Gastrocnemius medialis (tissue), 4 donors: ENCODE data around the gene C7orf57. TPM values are rescaled to one million over a fixed set of nuclear protein-coding genes. Genes with fewer than 3 reads are reported as not detected.
"Not testable (repeated sequence)": the region's sequence is repeated elsewhere in the genome, so short reads cannot be mapped to it uniquely, and the experiment has no call there.

ENCODE experiments used
- ATAC-seq, 2 donors: fragments of 150-250 bp; one replicate each; pipeline ENCODE4 v1.9.1; 2016
- DNase-seq, 2 donors: peaks; one replicate each; pipeline ENCODE4 v3.0.0-alpha.2; 2019
- H3K27ac ChIP-seq, 4 donors: fragments of 200-600 bp; sonication (generic); 1 replicate in 1 of 4; 2 replicates in 3 of 4; pipeline ENCODE4 v1.5.1; 2016 to 2018; ENCODE audit warnings: mild to moderate bottlenecking in 2 of 4, moderate library complexity in 1 of 4
- H3K27me3 ChIP-seq, 3 donors: fragments of 200-600 bp; sonication (generic) in 2 of 3; 1 replicate in 1 of 3; 2 replicates in 2 of 3; pipeline versions ENCODE4 v1.5.1 to v1.6.0; 2016 to 2019; ENCODE audit warnings: mild to moderate bottlenecking in 1 of 3, moderate library complexity in 1 of 3
- H3K36me3 ChIP-seq, 2 donors: fragments of 200-600 bp; sonication (generic) in 1 of 2; one replicate each; pipeline ENCODE4 v1.5.1; 2017 to 2018
- H3K4me1 ChIP-seq, 2 donors: fragments of 200-600 bp; sonication (generic) in 1 of 2; one replicate each; pipeline ENCODE4 v1.5.1; 2016 to 2017; ENCODE audit warnings: mild to moderate bottlenecking in 2 of 2
- H3K4me3 ChIP-seq, 4 donors: fragments of 200-600 bp; sonication (generic) in 3 of 4; 1 replicate in 1 of 4; 2 replicates in 3 of 4; pipeline ENCODE4 v1.5.1; 2016 to 2019; ENCODE audit warnings: mild to moderate bottlenecking in 2 of 4
- H3K9me3 ChIP-seq, 3 donors: fragments of 200-600 bp; sonication (generic) in 2 of 3; 1 replicate in 1 of 3; 2 replicates in 2 of 3; pipeline ENCODE4 v1.5.1; 2016 to 2019
- POLR2A ChIP-seq, 2 donors: fragments of 450-650 bp; IDR thresholded peaks; one replicate each; pipeline ENCODE4 v1.6.1; 2017; ENCODE audit warnings: antibody characterized with exemption in 2 of 2, mild to moderate bottlenecking in 2 of 2, moderate library complexity in 2 of 2
- in situ Hi-C, 4 donors: fragments of 200-750 bp; cut with MboI; loops; one replicate each; pipeline versions ENCODE4 v1.15.0 to v1.8.0; 2017; ENCODE audit warnings: low sequenced_read_pairs in 4 of 4
- intact Hi-C: fragments of 100-400 bp; cut with DNase I; formaldehyde crosslinking; loops from one replicate; pipeline ENCODE4 v1.15.1; 2023; ENCODE audit warnings: low total_unique reads
- total RNA-seq, 4 donors: library from RNA; depleted of rRNA; stranded (reverse); fragments of >200 nt; gene quantifications; one replicate each; pipeline versions ENCODE4 v1.1.0 to v1.2.3, GENCODE V29; 2016
- TF ChIP-seq, protein P1 (sequence below), 5 experiments: fragments of 450-650 bp in 3 of 5; fragments of 200-600 bp in 2 of 5; sonication (generic) in 2 of 5; IDR thresholded peaks in 4 of 5; conservative IDR thresholded peaks in 1 of 5; 1 replicate in 4 of 5; 2 replicates in 1 of 5; pipeline ENCODE4 v1.5.1; 2016 to 2019; ENCODE audit warnings: antibody characterized with exemption in 5 of 5, mild to moderate bottlenecking in 3 of 5, moderate library complexity in 3 of 5

The C7orf57 gene
- not detected for total RNA-seq

DNA sequence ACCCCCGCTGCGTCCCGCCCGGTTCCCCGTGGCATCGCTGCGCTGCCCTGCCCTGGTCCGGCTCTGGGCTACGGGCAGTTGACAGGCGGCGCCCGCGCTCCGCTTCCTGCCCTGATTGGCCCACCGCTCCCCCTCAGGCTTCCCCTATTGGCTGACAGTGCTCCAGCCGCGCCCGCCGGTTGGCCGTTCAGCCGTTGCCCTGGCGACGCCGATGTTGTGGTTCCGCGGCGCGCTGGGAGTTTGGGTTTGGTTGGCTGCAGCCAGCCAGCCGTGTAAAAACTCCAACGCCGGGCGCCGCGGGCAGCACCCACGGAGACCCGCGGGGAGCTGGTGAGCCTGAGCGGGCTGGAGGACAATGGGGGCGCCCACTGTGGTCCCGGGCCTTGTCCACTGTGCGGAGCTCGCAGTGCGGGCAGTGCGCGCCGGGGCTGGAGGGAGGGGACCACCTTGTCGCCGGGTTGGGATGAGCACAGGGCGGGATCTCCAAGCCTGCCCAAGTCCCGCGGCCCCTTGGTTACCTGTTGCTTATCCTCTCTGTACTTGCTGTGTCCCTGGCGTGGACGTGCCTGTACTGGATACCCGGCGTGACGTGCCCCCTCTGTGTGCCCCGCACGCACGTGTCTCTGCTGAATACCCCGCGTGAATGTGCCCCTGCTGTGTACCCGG, at the start of gene C7orf57:
TSS of gene C7orf57 (plus strand) at position 243 of the 666 bp plus-strand sequence. CDS start 766 bp downstream, outside the sequence.
- peaks cover 4 to 9% of the 10 kb centered on the region in 2 donors for H3K4me1 ChIP-seq
- H3K4me3 ChIP-seq, result peak within 1 kb of the TSS; percentile 63 to 77 (median 64)
- no peaks in the 10 kb centered on the region for H3K9me3 ChIP-seq
- ATAC-seq (peak; percentile 92 to 97), DNase-seq (peak; percentile 74 to 77)
- TF ChIP-seq, protein P1, sequence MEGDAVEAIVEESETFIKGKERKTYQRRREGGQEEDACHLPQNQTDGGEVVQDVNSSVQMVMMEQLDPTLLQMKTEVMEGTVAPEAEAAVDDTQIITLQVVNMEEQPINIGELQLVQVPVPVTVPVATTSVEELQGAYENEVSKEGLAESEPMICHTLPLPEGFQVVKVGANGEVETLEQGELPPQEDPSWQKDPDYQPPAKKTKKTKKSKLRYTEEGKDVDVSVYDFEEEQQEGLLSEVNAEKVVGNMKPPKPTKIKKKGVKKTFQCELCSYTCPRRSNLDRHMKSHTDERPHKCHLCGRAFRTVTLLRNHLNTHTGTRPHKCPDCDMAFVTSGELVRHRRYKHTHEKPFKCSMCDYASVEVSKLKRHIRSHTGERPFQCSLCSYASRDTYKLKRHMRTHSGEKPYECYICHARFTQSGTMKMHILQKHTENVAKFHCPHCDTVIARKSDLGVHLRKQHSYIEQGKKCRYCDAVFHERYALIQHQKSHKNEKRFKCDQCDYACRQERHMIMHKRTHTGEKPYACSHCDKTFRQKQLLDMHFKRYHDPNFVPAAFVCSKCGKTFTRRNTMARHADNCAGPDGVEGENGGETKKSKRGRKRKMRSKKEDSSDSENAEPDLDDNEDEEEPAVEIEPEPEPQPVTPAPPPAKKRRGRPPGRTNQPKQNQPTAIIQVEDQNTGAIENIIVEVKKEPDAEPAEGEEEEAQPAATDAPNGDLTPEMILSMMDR (IDR thresholded peaks at IDR 0.05 in 4 of 5, conservative IDR thresholded peaks at IDR 0.05 in 1 of 5), result peak in 2 of 5 experiments; percentile 20 to 30
- TF ChIP-seq POLR2A (IDR thresholded peaks at IDR 0.05), result no peak
- intact Hi-C loops, result loop anchor here (1.0 kb wide), 2 partner anchors 54 to 75 kb away; partner anchors contain the start of gene UPP1
- no peaks in the 10 kb centered on the region for H3K36me3 ChIP-seq
- no peak within 1 kb of the TSS for H3K27ac ChIP-seq
- in situ Hi-C loops, result no loop called here
- H3K27me3 ChIP-seq, result peaks cover 0 to 8% (median 6%) of the 10 kb centered on the region in 3 donors

DNA sequence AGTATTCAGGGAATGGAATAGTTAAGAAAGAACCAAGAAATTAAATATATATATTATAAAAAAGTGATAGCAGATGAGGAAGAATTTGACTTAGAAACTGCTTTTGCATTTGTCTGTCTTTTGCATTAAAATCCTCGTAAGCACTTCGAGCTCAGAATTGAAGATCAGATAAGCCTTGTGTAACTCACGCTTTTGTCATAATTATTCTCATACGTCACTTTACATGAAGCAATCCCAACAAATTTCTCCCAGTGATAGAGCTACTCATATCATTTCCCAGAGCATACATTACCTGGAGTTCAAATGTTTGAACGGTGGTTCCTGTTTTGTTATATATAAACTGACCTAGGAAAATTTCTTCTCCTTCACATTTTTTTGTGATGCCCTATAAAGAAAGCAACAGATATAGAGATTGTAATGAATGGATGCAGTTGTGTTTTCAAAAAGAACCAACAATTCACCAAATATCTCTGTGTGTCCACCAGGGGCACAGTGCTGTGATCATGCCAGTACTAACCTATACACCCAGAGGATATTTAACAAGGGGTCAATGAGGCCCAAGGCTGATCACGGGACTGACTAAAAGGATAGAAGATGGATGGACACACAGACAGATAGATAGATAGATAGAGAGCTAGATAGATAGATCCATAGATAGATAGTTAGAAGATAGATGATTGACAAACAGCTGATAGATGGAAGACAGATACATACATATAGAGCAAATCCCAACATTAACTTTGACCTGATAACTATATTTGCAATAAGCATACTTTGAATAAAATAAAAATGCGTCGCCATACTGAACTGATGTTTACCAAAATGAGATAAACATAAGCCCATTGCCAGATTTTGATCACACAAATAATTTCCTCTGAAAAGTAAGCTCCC, 46.6 kb upstream of the C7orf57 start:
- no peak overlapping the region for H3K4me3 ChIP-seq
- in situ Hi-C loops (loop anchor here in 1 of 4 donors (10.0 kb wide), 1 partner anchor 106 kb away; no protein-coding TSS in a partner anchor), intact Hi-C loops (no loop called here)
- H3K36me3 ChIP-seq, result no peaks in the 10 kb centered on the region
- ATAC-seq, result no peak
- no peaks in the 10 kb centered on the region for H3K4me1 ChIP-seq
- H3K27me3 ChIP-seq, result peaks cover 0 to 2% (median 0%) of the 10 kb centered on the region in 3 donors
- no peak for DNase-seq
- H3K9me3 ChIP-seq, result no peaks in the 10 kb centered on the region
- no peak overlapping the region for H3K27ac ChIP-seq
- TF ChIP-seq POLR2A (IDR thresholded peaks at IDR 0.05), result no peak
- TF ChIP-seq, protein P1 (IDR thresholded peaks at IDR 0.05 in 4 of 5, conservative IDR thresholded peaks at IDR 0.05 in 1 of 5), result peak in 1 of 5 experiments; percentile 13

DNA sequence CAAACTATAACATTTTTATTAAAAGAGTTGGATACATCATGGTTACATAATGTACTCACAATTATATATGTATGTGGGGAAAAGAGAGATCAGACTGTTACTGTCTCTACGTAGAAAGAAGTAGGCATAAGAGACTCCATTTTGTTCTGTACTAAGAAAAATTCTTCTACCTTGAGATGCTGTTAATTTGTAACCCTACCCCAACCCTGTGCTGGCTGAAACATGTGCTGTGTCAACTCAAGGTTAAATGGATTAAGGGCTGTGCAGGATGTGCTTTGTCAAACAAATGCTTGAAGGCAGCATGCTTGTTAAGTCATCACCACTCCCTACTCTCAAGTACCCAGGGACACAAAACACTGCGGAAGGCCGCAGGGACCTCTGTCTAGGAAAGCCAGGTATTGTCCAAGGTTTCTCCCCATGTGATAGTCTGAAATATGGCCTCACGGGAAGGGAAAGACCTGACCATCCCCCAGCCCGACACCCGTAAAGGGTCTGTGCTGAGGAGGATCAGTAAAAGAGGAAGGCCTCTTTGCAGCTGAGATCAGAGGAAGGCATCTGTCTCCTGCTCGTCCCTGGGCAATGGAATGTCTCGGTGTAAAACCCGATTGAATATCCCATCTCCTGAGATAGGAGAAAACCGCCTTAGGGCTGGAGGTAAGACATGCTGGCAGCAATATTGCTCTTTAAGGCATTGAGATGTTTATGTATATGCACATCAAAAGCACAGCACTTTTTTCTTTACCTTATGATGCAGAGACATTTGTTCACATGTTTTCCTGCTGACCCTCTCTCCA, 45.5 kb upstream of the C7orf57 start:
- in situ Hi-C loops, result loop anchor here in 3 of 4 donors (5.0 to 10.0 kb wide), 2 partner anchors 105 to 117 kb away; no protein-coding TSS in a partner anchor
- H3K27ac ChIP-seq, DNase-seq, H3K4me3 ChIP-seq, H3K9me3 ChIP-seq, ATAC-seq, intact Hi-C loops, H3K36me3 ChIP-seq, H3K4me1 ChIP-seq, H3K27me3 ChIP-seq: not testable (repeated sequence)

DNA sequence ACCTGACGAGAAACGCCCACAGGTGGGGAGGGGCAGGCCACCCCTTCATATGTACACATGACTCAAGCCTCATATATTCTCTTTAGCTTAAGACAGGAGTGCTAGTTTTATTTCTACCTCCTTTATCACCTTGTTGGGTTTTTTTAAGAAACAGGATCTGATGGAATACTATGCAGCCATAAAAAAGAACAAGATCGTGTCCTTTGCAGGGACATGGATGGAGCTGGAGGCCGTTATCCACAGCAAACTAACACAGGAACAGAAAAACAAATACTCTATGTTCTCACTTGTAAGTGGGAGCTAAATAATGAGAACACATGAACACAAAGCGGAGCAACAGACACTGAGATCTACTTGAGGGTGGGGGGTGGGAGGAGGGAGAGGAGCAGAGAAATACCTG, 44.8 kb upstream of the C7orf57 start:
- Histone ChIP-seq H3K4me3 (no peak overlapping the region), H3K4me1 (no peaks in the 10 kb centered on the region), H3K9me3 (no peaks in the 10 kb centered on the region), H3K27ac (no peak overlapping the region), H3K36me3 (no peaks in the 10 kb centered on the region), H3K27me3 (peaks cover 0 to 2% (median 0%) of the 10 kb centered on the region in 3 donors)
- ATAC-seq (no peak), DNase-seq (no peak)
- in situ Hi-C loops, result loop anchor here in 2 of 4 donors (5.0 kb wide), 1 partner anchor 117 kb away; no protein-coding TSS in a partner anchor
- TF ChIP-seq, protein P1 (IDR thresholded peaks at IDR 0.05 in 4 of 5, conservative IDR thresholded peaks at IDR 0.05 in 1 of 5), result no peak
- TF ChIP-seq POLR2A (IDR thresholded peaks at IDR 0.05), result no peak
- intact Hi-C loops, result no loop called here
